GM21447 (cell line): ENCODE measurements around the gene MMP28.

Experiments used
- ATAC-seq: cut with Tn5 transposase; IDR thresholded peaks from one replicate; pipeline ENCODE4 v1.9.1; 2021; ENCODE audit not compliant: unreplicated experiment

MMP28 gene

DNA sequence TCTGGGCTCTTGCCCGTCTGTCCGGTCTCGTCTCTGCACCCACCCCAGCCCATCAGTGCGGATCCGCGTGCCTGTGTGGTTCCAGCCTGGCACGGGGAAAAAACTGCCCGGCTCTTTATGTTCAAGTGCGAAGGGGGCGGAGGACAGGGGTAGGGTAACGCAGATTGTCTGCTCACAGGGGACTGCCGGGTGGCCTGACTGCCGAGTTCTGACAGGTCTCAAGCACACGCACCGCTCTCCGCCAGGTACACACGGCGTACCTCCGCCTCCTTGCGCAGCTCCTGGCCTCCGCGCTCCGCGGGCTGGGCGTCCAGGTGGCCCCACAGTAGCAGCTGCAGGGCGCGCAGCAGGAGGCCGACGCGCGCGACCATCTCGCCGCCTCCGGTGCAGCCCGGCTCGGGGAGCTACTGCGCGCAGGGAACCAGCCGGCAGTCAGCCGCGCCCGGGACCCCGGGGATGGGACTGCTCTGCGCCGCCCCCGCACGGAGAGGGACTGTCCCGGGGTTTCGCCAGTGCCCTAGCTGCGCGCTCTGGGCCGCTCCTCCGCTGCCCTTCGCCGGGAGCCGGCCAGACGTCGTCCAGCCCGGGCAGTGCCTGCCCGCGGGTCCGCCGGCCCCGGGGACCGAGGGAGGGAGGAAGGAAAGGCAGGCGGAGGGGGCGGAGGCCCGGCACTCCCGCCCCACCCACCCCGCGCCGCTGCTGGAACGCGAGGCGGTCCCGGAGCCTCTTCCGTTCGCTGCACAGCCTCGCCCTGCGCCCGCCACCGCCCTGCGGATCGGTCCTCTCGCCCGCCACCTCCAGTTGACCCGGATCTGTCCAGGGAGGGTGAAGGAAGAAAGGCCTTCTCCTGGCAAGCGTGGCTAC is at the start of gene MMP28:
Gene MMP28, minus strand, starts transcription at position 635 of the 864 bp plus-strand sequence. Its CDS starts 264 bp downstream, at position 371.
- no peak for ATAC-seq

DNA sequence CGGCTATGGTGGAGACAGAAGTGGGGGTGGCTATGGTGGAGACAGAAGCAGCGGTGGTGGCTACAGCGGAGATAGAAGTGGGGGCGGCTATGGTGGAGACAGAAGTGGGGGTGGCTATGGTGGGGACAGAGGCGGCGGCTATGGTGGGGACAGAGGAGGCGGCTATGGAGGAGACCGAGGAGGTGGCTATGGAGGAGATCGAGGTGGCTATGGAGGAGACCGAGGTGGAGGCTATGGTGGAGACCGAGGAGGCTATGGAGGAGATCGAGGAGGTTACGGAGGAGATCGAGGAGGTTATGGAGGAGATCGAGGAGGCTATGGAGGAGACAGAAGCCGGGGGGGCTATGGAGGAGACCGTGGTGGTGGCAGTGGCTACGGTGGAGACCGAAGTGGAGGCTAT is 49.1 kb upstream of the MMP28 start:
- no peak for ATAC-seq

DNA sequence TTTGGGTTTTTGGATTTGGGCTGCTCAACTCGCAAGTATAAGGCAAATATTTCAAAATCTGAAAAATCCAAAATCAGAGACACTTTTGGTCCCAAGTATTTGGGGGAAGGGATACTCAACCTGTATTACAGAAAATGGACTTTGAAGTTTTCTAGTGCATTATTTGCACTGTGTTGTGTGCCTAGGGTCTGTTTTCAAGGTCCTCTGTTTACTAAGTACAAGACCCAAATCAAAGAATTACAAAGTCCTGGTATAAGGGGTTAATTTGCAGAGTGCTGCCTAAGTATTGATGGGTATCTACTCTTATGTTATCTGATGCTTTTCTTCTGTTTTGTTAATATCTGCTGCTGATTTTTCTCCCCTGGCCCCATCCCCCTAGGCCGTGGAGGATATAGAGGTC is 48.3 kb upstream of the MMP28 start:
- ATAC-seq, result no peak

GRCh38 chr17:35842239-35842638 is 46.8 kb upstream of the MMP28 start:
- no peak for ATAC-seq

DNA sequence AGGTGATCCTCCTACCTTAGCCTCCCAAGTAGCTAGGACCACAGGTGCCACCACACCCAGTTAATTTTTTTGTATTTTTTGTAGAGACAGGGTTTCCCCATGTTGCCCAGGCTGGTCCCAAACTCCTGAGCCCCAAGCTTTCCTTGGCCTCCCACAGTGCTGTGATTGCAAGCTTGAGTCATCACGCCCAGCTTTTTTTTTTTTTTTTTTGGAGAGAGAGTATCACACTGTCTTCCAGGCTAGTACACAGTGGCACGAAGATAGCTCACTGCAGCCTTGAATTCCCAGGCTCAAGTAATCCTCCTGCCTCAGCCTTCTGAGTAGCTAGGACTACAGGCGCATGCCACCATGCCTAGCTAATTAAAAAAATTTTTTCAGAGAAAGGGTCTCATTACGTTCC is 46.1 kb upstream of the MMP28 start:
- no peak for ATAC-seq

DNA sequence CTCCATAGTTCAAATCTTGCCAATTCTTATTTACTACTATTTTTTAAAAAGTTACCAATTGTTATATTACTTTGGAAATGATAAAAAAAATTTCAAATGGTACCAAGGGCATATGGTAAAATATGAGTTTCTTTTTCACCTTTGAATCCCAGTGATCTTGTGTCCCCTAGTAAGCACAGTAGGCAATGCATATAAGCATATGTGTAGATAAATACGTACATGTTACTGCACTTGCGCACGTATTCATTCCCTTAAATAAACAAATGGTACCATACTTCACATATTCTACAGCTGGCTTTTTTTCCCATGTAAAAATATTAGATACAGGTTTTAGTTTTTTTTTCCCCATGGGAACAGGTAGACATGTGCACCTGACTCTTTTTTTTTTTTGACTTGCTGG is 45.7 kb upstream of the MMP28 start:
- ATAC-seq, result no peak

DNA sequence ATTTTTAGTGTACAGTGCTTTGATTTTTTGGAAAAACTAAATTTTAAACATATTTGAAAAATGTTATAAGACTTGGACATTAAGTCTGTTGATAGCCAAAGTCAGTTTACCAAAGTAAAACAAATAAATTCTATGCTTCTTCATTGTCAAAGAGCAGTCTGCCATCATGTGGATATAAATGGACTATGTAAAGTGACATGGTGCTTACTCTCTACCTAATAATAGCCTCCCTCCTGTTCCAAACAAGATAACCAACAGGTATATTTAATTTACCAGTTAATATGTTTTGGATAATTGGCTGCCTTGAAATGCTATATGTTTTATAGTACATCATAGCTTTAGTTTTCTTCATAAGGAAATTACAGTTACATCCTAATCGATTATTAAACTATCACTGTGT is 29.8 kb upstream of the MMP28 start:
- ATAC-seq, result no peak

DNA sequence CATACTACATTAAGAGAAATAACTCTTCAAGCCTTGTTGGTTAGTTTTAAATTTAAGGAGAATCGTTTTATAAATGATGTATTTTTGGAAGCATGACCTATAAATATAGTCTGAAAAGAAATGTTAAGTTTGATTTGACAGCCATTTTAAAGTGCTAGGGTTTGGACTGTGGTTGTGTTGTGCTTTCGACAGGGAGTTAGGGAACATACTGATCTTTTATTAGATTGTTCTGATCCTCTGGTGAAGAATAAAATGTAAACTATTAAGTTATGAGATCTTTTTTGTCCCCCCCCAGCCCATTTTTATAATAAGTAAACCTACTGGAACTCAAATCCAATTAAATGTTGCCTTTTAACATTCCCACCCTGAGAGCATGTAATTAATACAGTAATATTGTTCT is 25.9 kb upstream of the MMP28 start:
- no peak for ATAC-seq

DNA sequence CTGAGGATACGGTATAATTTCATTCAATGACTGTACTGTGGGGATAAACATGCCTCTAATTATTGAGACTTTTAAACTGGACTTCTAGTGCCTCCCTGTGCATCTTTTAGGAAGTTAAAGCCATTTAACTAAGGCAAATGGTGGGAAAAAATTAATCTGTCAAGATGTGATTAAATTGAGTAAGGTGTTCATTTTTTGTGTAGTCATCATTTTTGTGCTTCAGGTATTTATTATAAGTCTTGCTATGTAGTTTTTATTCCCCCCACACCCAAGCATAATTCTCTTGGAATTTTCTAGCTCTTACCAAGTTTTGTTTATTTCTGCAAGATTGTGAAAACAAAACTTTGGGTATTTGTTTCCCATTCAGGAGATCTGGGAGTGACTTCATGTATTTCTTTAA is 24.0 kb upstream of the MMP28 start:
- ATAC-seq, result no peak

- ATAC-seq, result no peak
These were observed 21.8 kb upstream of the MMP28 start for GRCh38 chr17:35817196-35817595.

GRCh38 chr17:35816723-35817122 is 21.3 kb upstream of the MMP28 start:
- no peak for ATAC-seq

DNA sequence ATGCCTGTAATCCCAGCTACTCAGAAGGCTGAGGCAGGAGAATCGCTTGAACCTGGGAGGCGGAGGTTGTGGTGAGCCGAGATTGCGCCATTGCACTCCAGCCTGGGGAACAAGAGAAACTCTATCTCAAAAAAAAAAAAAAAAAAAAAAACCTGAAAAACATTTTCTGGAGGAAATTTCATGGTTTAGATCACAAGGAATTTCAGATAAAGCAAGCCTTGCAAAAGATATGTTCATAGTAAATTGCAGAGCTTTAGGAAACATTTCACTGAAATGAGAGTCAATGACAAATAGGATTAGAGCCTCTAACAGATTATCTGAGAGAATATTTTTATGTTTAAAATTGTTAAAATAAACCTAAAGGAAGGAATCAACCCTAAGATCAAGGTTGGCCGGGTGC is 17.0 kb upstream of the MMP28 start:
- ATAC-seq, result no peak

DNA sequence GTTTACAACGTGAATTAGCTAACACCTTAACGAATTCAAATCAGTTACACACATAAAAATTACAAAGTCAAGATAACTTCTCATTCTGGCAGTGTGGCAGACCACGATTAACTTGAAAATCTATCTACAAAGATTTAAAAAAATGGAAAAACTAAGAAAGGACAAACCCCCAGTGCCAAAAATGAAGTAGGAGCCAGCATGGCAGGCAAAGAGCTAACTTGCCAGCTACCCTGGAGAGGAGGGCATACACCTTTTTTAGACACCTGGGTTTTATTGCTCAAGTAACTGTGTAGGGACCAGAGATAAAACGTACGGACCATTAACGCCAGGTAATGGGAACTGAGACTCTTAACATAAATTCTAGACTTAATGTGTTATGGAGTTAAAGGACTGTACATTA is 16.3 kb upstream of the MMP28 start:
- no peak for ATAC-seq

DNA sequence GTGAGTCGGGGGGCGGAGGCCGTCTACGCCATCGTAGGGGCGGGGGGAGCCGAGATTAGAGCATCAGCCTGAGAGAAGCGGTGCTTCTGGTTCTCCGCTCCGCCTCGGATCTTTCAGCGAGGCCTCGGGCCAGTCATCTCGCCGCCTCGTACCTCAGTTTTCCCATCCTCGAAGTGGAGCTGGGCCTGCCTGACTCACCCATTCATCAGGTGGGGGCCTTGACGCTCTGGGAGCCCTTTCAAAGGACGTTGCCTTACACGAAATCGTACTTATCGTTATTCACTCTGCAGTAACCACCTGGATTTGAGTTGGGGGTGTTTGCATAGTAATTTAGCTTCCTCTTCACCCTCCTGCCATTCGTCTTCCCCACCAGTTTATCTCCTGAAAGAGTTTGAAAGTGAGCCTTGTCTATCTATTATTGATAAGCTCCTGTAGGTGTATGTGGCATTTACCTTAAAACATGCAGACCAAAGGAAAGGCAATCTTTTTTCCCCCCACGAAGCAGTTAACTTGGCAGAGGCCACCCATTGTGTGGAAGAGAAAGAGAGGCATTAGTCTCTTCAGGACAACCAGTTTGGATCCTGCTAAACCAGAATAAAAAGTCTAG is 14.5 kb upstream of the MMP28 start:
- ATAC-seq, result no peak

DNA sequence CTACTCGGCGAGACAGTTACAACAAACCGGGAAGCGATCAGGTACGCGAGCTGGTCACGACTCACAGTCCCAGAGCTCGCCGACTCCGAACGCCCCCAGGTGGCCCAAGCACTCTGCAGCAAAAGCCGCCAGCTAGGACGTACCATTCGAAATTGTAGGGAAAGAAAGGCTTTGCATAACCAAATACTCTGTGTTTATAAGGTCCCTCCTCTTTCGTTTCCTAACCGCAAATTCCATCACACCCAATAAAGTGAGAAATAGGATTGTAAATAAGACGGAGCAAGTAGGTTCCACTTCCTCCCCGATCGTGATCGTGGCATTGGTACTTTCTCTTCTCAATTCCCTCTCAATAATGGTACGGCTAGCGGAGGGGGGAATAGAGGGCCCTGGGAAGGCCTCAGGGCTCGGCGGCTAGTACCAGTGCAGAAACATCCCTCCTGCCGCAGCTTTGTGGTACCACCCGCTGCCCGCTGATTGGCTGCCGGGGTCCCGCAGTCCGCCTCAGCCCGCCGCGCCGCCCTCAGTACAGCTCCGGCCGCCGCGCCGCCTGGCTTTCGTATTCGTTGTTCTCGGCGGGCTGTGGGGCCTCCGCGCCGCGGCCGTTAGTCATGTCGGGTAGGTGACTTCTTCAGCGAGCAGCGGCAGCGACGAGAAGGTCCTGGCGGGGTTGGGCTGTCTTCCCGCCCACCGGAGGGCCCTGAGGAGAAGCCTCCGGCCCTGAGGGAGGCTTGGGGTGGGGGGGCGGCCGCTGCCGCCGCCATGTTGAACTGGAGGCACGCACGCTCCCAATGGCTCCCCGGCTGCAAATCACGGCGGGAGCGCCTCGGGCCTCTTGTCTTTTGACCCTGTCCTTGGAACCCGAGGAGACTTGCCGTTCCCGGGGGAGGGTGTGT is 13.8 kb upstream of the MMP28 start, which contains the start of gene TAF15:
Gene TAF15, plus strand, starts transcription at position 523 of the 893 bp plus-strand sequence. Its CDS starts 86 bp downstream, at position 609.
- peak; percentile 90 for ATAC-seq

- ATAC-seq, result no peak
These were observed 13.0 kb upstream of the MMP28 start for GRCh38 chr17:35808240-35808961.

GRCh38 chr17:35807371-35808144 is 12.1 kb upstream of the MMP28 start:
- ATAC-seq, result no peak

GRCh38 chr17:35804658-35805192 is 9.3 kb upstream of the MMP28 start:
- peak; percentile 28 for ATAC-seq

- ATAC-seq, result no peak
These were observed 6.3 kb upstream of the MMP28 start for GRCh38 chr17:35801583-35802224.
